Right kidney (tissue), 9 donors: ENCODE results near the gene ROPN1B.
"Not testable (repeated sequence)": the region's sequence is repeated elsewhere in the genome, so short reads cannot be mapped to it uniquely, and the experiment has no call there.

Source experiments
- DNase-seq: peaks from one replicate; pipeline ENCODE4 v3.0.0-alpha.2; 2016
- long read RNA-seq, 8 donors: transcript quantifications; one replicate each; lab custom pipeline, GENCODE V29; 2026

The ROPN1B gene
- long read RNA-seq, donor 1 = 0 reads
- long read RNA-seq, donor 2 = 0 reads
- long read RNA-seq, donor 3 = 0 reads
- long read RNA-seq, donor 4 = 0 reads
- long read RNA-seq, donor 5 = 0 reads
- long read RNA-seq, donor 6 = 0 reads
- long read RNA-seq, donor 7 = 0 reads
- long read RNA-seq, donor 8 = 0 reads

GRCh38 chr3:125968701-125969592 lies at the start of gene ROPN1B:
TSS of gene ROPN1B (plus strand) at chr3:125969178. CDS start at chr3:125972055, 2,877 bp downstream.
- not testable (repeated sequence) for DNase-seq

DNA sequence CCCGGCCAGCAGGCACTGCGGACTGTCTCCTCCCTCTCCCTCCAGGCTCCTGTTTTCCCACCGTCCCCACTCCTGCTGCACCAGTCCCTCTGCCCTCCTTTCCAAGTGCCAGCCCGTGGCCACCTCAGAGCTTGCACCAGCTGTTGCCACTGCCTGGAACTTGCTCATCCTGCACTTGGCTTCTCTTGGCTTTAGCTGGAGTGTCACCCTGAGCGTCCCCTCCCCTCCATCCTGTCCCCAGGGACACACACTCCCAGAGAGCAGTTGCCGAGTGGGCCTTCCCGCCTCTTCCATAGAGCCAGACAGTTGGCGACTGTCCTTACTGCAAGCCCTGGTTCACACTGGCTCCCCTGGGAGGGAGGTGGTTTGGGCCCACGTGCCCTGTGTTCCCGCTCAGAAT lies 48.8 kb upstream of the ROPN1B start:
- DNase-seq = not testable (repeated sequence)

GRCh38 chr3:125920751-125921279 lies 48.2 kb upstream of the ROPN1B start:
- not testable (repeated sequence) for DNase-seq

DNA sequence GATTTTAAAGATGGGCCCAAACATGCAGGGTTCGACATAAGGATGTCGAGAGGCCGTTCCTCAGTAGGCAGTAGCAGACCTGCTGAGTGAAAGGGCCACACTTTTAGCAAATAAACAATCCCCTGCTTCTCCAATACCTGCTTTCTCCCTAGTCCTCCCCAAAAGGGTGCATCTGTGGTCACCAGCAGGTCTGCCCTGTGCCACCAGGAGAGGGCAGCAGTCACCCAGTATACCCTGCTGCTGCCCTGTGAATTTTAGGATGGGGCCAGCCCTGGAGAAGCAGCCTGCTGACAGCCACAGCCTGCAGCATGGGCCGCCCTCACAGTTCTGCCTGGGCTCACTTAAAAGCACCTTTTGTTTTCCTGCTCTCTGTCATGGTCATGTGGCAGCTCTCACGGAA lies 47.3 kb upstream of the ROPN1B start:
- peak; percentile 5 for DNase-seq

DNA sequence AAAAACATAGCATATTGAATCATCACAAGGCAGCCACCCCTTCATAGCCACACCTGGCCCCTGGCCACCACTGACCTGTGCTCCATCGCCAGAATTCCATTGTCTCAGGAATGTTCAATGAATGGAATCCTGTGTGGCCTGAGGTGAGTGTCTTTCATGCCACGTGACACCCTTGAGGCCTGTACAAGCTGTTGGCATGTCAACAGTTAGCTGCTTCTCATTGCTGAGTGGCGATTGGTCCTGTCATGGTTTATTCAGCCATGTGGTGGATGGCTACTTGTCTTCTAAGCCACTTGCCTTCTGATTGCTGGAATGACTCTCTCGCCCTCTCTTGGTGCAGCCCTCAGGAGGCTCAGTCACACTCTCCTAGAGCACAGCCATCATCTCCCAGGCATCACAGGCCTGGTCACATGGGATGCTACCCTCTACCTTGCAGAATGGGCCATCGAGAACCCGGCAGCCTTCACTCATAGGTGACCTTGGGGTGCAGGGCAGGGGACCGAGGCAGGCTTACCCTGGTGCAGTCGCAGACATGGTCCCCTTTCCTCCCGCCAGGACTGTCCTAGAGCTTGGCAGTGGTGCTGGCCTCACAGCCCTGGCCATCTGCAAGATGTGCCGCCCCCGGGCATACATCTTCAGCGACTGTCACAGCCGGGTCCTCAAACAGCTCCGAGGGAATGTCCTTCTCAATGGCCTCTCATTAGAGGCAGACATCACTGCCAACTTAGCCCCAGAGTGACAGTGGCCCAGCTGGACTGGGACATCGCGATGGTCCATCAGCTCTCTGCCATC lies 45.5 kb upstream of the ROPN1B start:
- not testable (repeated sequence) for DNase-seq

DNA sequence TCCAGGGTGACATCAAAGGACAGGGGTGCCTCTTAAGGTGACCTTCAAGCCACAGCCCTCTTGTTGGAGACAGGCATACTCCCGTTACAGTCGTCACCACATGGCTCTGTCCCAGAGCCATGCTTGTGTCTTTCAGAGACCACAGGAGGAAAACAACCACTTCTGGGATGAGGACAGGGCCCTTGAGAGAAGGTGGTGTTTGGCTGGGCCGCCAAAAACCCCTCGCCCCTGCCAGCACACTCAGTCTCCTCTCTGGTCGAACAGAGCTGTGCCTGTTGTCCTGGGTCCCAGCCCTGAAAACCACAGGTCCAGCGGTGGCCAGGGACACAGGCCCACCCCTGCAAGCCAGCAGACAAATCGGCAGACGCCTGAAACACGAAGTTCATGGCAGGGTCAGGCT lies 44.7 kb upstream of the ROPN1B start:
- DNase-seq = not testable (repeated sequence)

DNA sequence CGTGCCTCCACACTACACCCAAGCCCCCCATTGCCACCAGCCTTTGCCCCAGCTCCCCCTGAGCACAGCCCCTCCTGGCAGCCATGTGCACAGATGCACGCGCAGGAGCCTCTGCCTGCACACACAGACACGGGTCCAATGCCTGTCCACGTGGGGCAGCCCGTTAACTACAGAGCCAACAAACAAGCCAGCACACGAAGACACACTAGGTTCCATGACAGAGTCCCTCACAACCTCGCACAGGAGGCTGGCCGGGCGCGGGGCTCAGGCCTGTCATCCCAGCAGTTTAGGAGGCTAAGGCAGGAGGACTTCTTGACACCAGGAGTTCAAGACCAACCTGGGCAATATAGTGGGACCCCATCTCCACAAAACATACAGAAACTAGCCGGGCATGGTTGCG lies 43.3 kb upstream of the ROPN1B start:
- not testable (repeated sequence) for DNase-seq

DNA sequence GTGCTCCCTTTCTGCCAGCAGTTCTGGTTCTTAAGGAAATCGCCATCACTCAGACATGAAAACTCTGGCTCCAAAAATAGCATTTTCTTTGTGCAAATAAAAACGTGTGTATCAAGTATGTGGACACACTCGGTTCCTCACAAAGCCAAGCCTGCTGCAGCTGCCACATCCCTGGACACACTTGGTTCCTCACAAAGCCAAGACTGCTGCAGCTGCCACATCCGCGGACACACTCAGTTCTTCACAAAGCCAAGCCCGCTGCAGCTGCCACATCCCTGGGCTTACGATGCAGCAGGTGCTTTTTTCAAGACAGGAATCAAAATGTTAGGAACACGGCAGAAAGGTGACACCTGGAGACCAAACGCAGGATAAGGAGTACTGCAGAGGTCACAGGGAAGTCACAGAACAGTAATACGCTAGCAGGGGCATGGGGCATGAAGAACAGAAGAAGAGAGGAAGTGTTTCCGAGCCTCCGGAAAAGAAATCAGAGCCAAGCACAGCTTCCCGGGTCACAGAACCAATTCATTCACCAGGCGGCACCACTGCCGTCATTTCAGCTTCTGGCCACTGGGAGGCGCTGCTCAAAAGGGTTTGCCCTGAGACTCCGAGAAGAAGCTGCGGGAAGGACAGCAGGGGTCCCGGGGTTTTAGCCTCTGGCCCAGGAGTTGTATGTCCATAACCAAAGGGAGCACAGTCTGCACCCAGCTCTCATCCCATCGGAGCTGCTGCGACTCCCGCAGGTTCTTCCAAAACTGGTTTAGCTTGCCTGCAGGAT lies 40.0 kb upstream of the ROPN1B start:
- DNase-seq = peak; percentile 37

GRCh38 chr3:125929765-125930164 lies 39.2 kb upstream of the ROPN1B start:
- not testable (repeated sequence) for DNase-seq

DNA sequence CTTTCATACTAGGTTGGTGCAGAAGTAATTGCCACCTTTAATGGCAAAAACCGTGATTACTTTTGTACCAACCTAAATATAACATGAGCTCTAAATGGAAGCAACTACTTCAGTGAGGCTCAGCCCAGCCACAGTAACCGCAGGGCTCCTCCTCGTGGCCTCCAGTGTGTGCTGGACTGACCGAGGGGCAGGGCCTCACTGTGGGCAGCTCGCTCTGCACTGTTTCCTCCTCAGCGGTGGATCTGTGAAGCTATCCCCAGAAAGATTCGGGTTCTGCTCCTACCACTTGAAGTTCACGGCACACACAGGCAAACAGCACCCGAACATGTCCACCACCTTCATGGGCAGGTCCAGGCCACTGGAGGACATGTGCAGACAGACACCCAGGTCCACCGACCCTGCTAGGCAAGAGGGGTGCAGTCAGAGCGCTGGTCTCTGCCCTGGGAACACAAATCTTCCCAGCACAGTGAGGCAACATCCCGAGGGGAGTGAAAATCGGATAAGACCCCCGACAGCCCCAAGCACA lies 37.6 kb upstream of the ROPN1B start:
- not testable (repeated sequence) for DNase-seq

DNA sequence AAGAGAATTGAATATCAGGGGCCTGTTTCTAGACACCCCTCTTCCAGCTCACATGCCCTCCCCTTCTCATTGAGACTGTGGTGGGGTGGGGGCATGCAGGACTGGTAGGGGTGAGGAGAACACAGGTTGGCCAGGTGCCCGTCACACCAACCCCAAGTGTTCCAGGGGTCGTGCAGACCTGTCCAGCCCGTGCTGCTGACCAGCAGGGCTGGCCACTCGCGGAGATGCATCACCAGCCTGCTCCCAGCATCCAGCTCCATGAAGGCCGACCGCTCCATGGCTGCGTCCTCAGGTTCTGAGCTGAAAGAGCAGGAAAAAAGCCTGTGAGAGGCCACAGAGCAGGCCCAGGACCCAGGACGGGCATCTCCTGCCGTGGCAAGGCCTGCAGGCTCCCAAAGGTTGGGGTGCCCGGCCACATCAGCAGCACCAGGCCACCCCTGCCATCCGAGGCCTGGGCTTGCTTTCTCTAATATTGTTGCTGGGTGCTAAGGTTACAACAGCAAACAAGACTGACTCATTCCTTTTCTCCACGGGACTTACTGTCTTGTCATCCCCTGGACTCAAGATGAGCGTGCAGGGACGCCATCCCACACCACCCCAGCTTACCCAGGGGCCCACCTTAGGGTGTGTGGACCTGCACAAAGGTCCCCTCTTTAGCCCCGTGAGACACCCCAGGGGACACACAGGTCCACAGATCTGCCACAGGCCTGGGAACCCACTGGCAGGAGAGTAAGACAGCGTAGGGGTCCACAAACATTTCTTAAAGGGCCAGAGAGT lies 35.4 kb upstream of the ROPN1B start:
- not testable (repeated sequence) for DNase-seq

DNA sequence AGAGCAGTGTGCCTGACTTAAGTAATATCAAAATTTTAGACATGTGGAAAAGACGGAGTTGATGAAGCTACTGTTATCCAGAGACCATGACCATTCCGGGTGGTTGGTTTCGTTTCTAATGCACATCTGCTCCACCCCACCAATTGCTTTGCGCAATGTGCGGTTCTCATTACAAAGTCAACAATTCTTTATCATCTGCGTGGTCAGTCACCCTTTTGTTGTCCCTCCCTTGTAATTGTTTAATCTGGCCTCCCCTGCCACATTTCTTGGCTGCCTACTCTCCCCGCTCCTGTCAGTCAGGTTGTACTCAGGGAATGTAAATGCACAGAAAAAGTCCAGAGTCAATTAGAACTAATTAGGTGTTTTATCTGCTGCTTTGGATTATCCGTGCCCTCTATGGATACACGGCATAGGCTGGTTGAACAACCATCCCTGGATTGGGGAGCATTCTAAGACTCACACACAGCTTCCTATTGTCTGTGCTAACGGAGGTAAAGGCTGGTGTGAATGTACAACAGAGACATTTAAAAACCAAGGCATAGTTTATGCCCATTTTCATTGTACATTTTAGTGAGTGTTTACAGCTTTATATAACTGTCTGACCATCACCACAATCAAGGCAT lies 33.6 kb upstream of the ROPN1B start:
- peak; percentile 16 for DNase-seq

DNA sequence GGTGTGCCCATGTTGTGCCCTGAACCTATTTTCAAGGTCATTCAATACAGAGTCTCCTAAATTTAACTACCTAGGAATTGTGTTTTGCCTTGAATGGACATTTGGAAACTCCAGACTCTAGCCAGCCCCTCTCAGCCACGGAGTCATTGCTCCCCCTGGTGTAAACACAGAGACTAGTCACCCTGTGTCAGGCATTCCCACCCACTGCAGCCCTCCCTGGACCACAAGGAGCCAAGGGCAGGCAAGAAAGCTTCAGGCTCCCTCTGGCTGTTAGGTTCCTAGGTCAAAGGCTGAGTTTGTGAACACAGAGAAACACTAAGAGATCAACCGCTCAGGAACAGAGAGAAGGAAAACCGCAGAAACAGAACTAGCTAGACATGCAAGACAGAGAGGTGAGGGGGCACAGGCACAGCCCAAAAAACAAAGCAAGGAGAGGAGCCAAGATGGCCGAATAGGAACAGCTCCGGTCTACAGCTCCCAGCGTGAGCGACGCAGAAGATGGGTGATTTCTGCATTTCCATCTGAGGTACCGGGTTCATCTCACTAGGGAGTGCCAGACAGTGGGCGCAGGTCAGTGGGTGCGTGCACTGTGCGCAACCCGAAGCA lies 32.7 kb upstream of the ROPN1B start:
- DNase-seq = peak; percentile 5

GRCh38 chr3:125936891-125937290 lies 32.1 kb upstream of the ROPN1B start:
- not testable (repeated sequence) for DNase-seq

GRCh38 chr3:125947806-125948205 lies 21.2 kb upstream of the ROPN1B start:
- not testable (repeated sequence) for DNase-seq

DNA sequence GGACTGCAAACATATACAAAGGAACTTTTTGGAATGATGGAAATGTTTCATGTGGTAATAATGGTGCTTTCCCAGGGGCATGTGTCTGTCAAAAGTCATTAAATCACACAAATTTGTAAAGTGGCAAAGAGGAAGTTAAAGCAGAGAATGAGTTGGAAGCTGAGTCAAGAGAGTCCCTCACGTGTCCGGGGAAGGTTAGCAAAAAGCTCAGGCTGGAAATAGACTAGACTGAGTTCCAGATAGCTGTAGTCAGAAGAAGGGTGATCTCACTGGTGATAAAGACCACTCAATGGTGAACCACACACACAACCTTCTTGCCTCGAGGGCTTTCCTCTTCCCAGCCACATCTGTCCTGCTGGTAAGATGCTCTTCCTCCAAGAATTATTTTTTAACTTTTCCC lies 20.1 kb upstream of the ROPN1B start:
- DNase-seq = not testable (repeated sequence)

DNA sequence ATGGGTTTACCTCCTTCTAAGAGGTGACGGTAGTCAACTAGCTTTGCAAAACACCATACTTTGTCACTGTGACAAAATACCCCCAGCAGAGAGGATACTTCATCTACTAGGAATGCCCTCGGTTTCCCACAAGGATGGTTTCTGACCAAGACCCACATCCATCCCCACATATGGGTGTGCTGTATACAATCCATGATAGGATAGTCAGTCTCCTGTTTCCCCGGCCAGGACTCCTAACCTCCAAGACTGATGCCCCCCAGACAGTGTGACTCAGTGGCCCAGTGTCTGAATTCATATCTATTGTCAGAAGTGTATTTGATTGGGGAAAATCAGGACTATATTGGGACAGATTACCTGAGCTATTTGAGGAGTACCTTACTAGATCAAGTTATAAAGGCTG lies 17.8 kb upstream of the ROPN1B start:
- not testable (repeated sequence) for DNase-seq

DNA sequence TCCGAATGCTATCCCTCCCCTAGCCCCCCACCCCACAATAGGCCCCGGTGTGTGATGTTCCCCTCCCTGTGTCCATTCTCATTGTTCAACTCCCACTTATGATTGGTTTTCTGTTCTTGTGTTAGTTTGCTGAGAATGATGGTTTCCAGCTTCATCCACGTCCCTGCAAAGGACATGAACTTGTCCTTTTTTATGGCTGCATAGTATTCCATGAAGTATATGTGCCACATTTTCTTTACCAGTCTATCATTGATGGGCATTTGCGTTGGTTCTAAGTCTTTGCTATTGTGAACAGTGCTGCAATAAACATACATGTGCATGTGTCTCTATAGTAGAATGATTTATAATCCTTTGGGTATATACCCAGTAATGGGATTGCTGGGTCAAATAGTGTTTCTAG lies 12.0 kb upstream of the ROPN1B start:
- DNase-seq = not testable (repeated sequence)

DNA sequence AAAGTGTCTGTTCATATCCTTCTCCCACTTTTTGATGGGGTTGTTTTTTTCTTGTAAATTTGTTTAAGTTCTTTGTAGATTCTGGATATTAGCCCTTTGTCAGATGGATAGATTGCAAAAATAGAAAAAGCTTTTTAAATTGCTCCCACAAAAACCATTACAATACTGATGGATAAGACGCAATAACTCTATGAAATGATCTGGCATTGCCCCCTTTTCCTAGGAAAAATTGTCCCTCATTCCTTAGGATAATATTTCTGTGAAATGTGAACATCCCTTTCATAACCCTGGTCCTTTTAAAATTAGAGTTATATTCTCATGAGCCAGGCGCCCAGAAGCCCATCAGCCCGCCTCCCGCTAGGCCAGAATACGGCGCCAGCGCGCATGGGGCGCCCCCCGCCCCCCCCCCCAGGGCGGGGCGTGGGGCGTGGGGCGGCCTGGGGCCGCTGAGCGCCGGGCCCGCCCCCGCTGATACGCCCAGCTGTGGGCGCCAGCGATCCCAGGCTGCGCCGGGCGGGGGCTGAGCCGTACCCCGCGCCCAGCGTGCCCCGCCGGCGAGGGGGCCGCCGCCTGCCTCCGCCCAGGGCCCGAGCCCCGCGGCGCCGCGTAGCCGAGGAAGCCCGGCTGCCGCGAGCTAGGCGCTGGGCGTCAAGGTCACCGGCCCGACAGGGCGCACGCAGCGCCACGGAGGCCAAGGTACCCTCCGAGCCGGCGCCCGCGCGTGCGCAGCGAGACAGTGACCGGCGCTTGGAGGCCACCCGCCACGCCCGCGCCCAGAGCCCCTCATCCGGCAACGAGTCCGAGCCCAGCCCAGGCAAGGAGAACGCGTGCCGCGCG lies 11.1 kb upstream of the ROPN1B start:
- no peak for DNase-seq
